Measurements from ENCODE around the gene FAM89B. TPM values are rescaled to one million over a fixed set of nuclear protein-coding genes. Genes with fewer than 3 reads are reported as not detected.

FAM89B gene
- total and polyA plus RNA-seq, 3 donors from 2014 or later, result 25.8 to 63.2 (median 59.9) TPM

GRCh38 chr11:65611028-65611757 is 38.9 kb downstream of the FAM89B start:
- DNase-seq, result no peak
- Histone ChIP-seq H3K27ac (peak overlapping the region; percentile 39 to 50), H3K4me3 (no peak overlapping the region), H3K36me3 (ENCODE audit: low read depth, missing control alignments) (no peaks in the 10 kb centered on the region), H3K9me3 (no peaks in the 10 kb centered on the region), H3K27me3 (no peaks in the 10 kb centered on the region), H3K4me1 (peaks cover 53% of the 10 kb centered on the region)
- intact Hi-C loops (cut with DNase I; ENCODE audit: low total_unique reads), result no loop called here
- TF ChIP-seq POLR2A (IDR thresholded peaks at IDR 0.05), result no peak
- TF ChIP-seq CTCF (IDR thresholded peaks at IDR 0.05), result no peak
- WGBS, 2 donors, result 33 to 48% methylated on average over 10 of the region's 10 CpGs

GRCh38 chr11:65611758-65612603 is 39.6 kb downstream of the FAM89B start:
- H3K27me3 ChIP-seq, result no peaks in the 10 kb centered on the region
- 52 to 61% methylated on average over 12 of the region's 12 CpGs for WGBS, 2 donors
- no peaks in the 10 kb centered on the region for H3K36me3 ChIP-seq (ENCODE audit: low read depth, missing control alignments)
- intact Hi-C loops (cut with DNase I; ENCODE audit: low total_unique reads), result no loop called here
- H3K4me3 ChIP-seq, result no peak overlapping the region
- DNase-seq, result no peak
- H3K9me3 ChIP-seq, result no peaks in the 10 kb centered on the region
- H3K4me1 ChIP-seq, result peaks cover 55% of the 10 kb centered on the region
- TF ChIP-seq POLR2A (IDR thresholded peaks at IDR 0.05) (no peak), CTCF (IDR thresholded peaks at IDR 0.05) (no peak)
- H3K27ac ChIP-seq, result peak overlapping the region; percentile 39 to 77

- H3K36me3 ChIP-seq (ENCODE audit: low read depth, missing control alignments), result no peaks in the 10 kb centered on the region
- peak overlapping the region; percentile 77 to 91 for H3K27ac ChIP-seq
- 43 to 52% methylated on average over 3 to 7 of the region's 7 CpGs for whole genome bisulfite sequencing, 2 donors
- DNase-seq, result no peak
- peaks cover 53% of the 10 kb centered on the region for H3K4me1 ChIP-seq
- intact Hi-C loops (cut with DNase I; ENCODE audit: low total_unique reads), result no loop called here
- H3K4me3 ChIP-seq, result peak overlapping the region; percentile 75 to 83
- H3K9me3 ChIP-seq, result no peaks in the 10 kb centered on the region
- TF ChIP-seq POLR2A (IDR thresholded peaks at IDR 0.05) (no peak), CTCF (IDR thresholded peaks at IDR 0.05) (no peak)
- H3K27me3 ChIP-seq, result no peaks in the 10 kb centered on the region
These were observed 40.4 kb downstream of the FAM89B start for GRCh38 chr11:65612691-65613090.

- H3K27ac ChIP-seq, result peak overlapping the region; percentile 77 to 91
- H3K9me3 ChIP-seq, result no peaks in the 10 kb centered on the region
- H3K4me1 ChIP-seq, result peaks cover 52% of the 10 kb centered on the region
- no peak for DNase-seq
- intact Hi-C loops (cut with DNase I; ENCODE audit: low total_unique reads), result no loop called here
- H3K27me3 ChIP-seq, result no peaks in the 10 kb centered on the region
- H3K36me3 ChIP-seq (ENCODE audit: low read depth, missing control alignments), result no peaks in the 10 kb centered on the region
- WGBS, 2 donors, result 20 to 33% methylated on average over 8 to 42 of the region's 43 CpGs
- H3K4me3 ChIP-seq, result peak overlapping the region; percentile 75 to 83
- TF ChIP-seq CTCF (IDR thresholded peaks at IDR 0.05) (no peak), POLR2A (IDR thresholded peaks at IDR 0.05) (no peak)
These were observed 41.0 kb downstream of the FAM89B start for GRCh38 chr11:65613091-65613928.
